ENCODE data around the gene CHN2. TPM values are rescaled to one million over a fixed set of nuclear protein-coding genes. Genes with fewer than 3 reads are reported as not detected.

The CHN2 gene
- polyA plus RNA-seq, 1 of the 3 experiments (the other 2 are of a cell fraction), result 0.02 TPM

- H3K9ac ChIP-seq, result no peak overlapping the region
- H3K4me1 ChIP-seq (ENCODE audit: control insufficient read depth in 1 of 2, insufficient read depth in 2 of 2, low read depth in 1 of 2, low read length in 1 of 2), result no peaks in the 10 kb centered on the region
- ChIA-PET CTCF (interaction anchor here (0.8 to 3.9 kb wide), 6 partner anchors 11 to 438 kb away, joined by 3 to 20 read pairs (median 4); no protein-coding TSS in a partner anchor), POLR2A (no interaction called here)
- no peaks in the 10 kb centered on the region for H3F3A ChIP-seq (replicated peaks; ENCODE audit: insufficient read depth)
- no peak for DNase-seq
- no peak overlapping the region for H3K4me2 ChIP-seq
- TF ChIP-seq CTCF (IDR thresholded peaks at IDR 0.05) (no peak), NRF1 (IDR thresholded peaks at IDR 0.05; ENCODE audit: low read depth, low read length) (no peak), FOXJ3 (CRISPR knock-in tag; IDR thresholded peaks at IDR 0.05) (no peak), EZH2phosphoT487 (IDR thresholded peaks at IDR 0.05; ENCODE audit: borderline replicate concordance, low read depth) (no peak), PBX3 (IDR thresholded peaks at IDR 0.05) (no peak), JUND (IDR thresholded peaks at IDR 0.05) (no peak), TEAD4 (IDR thresholded peaks at IDR 0.05; ENCODE audit: borderline replicate concordance, insufficient read depth) (no peak), CHD2 (IDR thresholded peaks at IDR 0.05; ENCODE audit: low read length, partially characterized antibody) (no peak), ELF1 (IDR thresholded peaks at IDR 0.05) (no peak), RFX5 (IDR thresholded peaks at IDR 0.05; ENCODE audit: low read length) (no peak), MEF2A (IDR thresholded peaks at IDR 0.05; ENCODE audit: borderline replicate concordance, low read depth) (no peak), RCOR1 (IDR thresholded peaks at IDR 0.05; ENCODE audit: low read length) (no peak), SMC3 (IDR thresholded peaks at IDR 0.05; ENCODE audit: low read depth, low read length) (no peak), RXRA (IDR thresholded peaks at IDR 0.05; ENCODE audit: borderline replicate concordance, low read depth) (no peak), GATA2 (CRISPR knock-in tag; IDR thresholded peaks at IDR 0.05) (no peak), POLR2AphosphoS5 (IDR thresholded peaks at IDR 0.05; ENCODE audit: low read depth, low read length) (no peak)
- WGBS (ENCODE audit: low lambda C conversion rate), result 41% methylated on average over 4 of the region's 4 CpGs
- no peaks in the 10 kb centered on the region for H4K20me1 ChIP-seq (ENCODE audit: insufficient read depth)
- H3K9me2 ChIP-seq, result no peaks in the 10 kb centered on the region
- 0 out of 2 replicates have a peak, but pooled peaks cover 11% of the 10 kb centered on the region for H3K27me3 ChIP-seq (ENCODE audit: insufficient read depth)
- no peaks in the 10 kb centered on the region for H3K79me2 ChIP-seq (ENCODE audit: insufficient read depth)
- H2AFZ ChIP-seq (ENCODE audit: low read depth), result no peak overlapping the region
- no peaks in the 10 kb centered on the region for H3K36me3 ChIP-seq (replicated peaks in 1 of 2; ENCODE audit: control insufficient read depth in 1 of 2, insufficient read depth in 2 of 2, low read length in 1 of 2)
- H3K4me3 ChIP-seq (ENCODE audit: low read depth in 2 of 2, low read length in 1 of 2), result no peak overlapping the region
- H3K9me3 ChIP-seq, result no peaks in the 10 kb centered on the region
- no peak overlapping the region for H3K27ac ChIP-seq (ENCODE audit: low read depth in 2 of 2, low read length in 1 of 2)
These were observed 165.0 kb downstream of the CHN2 start for GRCh38 chr7:29359482-29360093.
